DMS153 treated with DMSO at 0.1 percent for 48 hours (cell line): ENCODE results near the gene CLEC10A.
"Not testable (repeated sequence)": the region's sequence is repeated elsewhere in the genome, so short reads cannot be mapped to it uniquely, and the experiment has no call there.

Experiments used
- DNase-seq: peaks from one replicate; lab custom pipeline; 2025; ENCODE audit not compliant: unreplicated experiment; lab: John Stamatoyannopoulos, UW

The CLEC10A gene

DNA sequence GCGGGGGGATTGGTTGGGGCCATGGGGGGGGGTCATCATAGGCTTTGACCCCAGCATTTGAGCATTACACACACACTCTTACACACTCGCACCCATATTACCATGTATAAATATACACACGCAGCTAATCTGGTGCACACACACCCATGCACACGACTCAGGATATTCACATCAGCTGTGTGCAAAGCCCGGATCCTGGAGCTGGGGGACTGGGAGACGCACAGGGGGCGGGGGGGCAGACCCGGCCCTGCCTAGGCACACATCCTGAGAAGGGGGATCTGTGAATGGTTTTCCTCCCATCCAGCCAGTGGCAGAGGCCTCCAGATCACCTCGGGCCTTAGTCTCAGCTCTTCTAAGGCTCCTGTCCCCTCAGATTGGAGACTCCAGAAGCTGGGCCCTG is 28.9 kb upstream of the CLEC10A start:
- no peak for DNase-seq

DNA sequence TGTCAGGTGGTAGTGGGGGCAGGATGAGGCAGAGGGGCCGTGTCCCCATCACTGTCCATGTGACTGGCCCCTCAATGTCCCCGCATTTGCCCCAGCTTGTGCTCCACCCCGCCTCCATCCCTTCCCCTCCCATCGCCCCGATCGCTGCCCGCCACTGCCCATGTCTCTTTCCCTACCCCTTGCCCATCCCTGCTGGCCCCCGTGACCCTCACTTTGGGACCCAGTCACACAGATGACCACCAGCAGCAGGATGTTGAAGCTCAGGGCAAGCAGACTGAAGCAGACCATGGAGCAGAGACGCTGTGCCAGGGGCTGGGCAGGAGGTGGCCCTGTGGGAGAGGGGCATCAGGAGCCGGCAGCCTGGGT is 28.5 kb upstream of the CLEC10A start:
- DNase-seq, result no peak

DNA sequence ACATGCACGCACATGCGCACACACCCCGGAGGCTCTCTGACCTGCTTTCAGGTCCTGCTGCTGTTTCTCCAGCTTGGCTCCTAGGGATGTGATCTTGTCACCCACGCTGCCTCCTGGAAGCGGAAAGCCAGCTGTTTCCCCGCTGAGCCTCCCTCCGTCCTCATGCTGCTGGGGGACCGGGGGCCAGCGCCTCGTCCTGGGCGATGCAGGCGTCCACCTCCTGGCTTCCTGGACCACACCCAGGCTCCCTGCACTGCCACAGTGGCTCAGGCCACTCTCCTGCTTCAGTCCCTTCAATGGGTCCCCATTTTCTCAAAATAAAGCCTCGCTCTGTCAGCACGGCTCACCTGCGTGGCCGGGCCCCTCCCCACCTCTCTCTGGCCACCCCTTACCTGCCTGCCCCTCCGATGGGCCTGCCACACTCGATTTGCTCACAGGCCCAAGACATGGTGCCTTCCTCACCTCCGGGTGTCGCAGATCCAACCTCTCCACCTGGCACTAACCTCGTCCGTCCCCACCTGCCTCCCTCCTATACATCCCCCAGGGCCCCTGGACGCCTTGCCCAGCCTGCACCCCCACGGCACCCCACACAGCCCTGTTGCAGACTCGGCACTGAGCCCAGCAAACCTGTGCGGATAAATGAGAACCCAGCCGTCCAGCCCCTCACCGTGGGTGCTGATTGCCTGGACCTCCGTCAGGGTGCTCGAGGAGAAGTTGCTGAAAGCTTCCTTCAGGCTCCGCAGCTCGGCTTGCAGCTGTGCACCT is 27.9 kb upstream of the CLEC10A start:
- DNase-seq, result no peak

DNA sequence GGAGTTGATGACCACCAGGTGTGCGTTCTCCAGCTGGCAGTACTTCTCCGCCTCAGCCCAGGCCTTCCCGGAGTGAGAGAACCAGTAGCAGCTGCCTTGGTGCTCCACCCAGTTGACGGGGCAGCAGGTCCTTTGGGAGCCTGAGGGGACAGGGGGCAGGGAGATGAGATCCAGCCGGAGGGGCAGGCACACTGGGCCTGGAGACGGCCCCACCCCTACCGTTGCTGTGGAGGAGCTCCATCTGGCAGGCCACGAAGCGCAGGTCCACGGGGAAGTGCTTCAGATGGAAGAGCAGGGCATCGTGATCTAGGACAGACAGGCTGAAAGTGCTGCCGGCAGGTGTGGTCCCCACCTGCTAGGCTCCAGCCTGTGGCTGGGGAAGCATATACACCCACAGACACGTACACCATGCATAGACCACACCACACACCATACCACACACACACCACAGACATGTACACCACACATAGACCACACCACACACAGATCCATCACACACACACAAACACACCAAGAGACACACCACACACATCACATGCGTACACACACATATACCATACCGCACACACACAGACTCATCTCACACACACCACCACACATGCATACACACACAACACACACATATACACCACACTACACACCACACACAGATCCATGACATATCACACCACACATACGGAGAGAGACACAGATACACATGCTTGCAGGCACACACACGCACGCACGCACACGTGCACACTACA is 27.1 kb upstream of the CLEC10A start:
- no peak for DNase-seq

DNA sequence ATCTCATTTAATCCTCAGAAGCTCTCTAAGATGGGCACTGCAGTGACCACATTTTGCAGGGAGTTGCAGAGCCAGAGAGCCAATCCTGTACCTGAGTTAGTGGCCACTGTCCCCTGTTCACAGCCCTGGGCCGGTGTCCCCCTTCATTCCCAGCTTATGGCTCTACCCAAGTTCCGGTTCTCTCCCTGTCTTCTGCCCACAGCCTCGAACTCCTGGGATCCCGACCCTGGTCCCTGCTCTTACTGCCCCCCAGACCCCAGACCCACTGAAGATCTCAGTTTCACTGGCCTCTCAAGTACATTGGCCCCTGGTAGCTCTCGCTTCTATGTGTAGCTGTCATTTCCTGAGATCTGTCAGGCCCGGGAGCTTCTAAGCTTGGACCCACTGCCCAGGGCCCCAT is 22.4 kb upstream of the CLEC10A start:
- DNase-seq, result no peak

DNA sequence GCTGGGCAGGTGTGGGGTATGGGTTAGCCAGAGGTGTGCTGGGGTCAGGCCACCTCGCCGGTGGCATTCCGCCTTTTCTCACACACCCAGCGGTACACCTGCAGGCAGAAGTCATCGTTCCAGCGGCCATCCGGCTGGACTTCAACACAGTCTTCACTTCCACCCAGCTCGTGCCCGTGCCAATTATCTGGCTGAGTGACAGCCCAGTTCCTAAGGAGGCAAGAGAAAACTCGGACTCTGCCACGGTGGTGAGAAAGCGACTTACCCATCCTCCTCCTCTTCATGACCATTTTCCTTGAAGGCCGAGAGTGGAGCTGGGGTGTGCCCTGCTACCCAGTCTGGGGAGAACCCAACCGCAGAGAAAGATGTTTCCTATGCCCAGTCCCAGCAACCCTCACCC is 21.5 kb upstream of the CLEC10A start:
- no peak for DNase-seq

DNA sequence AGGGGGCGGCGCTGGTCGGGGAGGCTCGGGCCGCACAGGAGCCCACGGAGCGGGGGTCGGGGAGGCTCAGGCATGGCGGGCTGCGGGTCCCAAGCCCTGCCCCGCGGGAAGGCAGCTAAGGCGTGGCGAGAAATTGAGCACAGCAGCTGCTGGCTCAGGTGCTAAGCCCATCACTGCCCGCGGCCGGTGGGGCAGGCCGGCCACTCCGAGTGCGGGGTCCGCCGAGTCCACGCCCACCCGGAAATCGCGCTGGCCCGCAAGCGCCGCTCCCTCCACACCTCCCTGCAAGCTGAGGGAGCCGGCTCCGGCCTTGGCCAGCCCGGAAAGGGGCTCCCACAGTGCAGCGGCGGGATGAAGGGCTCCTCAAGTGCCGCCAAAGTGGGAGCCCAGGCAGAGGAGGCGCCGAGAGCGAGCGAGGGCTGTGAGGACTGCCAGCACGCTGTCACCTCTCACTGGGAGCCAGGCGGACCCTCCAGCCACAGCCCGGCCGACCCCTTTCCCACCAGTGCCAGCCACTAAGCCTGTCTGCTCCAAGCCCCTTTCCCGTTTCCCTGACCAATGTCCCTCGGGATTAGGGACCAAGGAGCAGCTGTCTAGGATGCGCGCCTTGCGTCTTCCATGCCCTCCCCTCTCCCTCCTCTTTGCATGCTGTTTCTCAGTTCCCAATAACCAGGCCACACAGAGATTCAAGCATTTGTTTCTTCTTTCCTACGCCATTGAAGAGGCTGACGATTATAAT is 20.8 kb upstream of the CLEC10A start:
- not testable (repeated sequence) for DNase-seq

DNA sequence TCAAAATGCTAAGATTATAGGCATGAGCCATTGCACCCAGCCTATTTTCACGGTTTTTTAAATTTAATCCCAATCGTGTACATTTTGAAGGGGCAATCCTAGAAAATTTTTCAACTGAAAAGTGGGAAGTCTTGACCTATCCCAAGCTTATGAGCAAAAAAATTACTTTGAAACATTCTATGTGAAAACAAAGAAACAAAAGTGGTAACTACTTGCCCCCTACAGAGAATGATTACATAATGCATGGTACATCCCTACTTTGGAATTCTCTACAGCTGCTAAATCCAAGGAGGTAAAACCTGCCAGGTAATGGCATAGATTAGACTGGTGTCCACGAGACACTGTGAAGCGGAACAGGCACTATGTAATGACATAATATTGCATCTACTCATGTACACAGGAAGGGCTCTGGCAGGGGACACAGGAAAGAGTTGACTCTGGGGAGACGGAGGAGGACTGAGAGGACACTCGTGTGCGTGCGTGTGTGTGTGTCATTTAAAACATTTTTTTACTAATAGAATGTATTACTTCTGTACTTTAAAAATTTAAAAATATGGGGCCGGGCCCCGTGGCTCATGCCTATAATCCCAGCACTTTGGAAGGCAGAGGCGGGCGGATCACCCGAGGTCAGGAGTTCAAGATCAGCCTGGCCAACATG is 18.9 kb upstream of the CLEC10A start:
- no peak for DNase-seq

DNA sequence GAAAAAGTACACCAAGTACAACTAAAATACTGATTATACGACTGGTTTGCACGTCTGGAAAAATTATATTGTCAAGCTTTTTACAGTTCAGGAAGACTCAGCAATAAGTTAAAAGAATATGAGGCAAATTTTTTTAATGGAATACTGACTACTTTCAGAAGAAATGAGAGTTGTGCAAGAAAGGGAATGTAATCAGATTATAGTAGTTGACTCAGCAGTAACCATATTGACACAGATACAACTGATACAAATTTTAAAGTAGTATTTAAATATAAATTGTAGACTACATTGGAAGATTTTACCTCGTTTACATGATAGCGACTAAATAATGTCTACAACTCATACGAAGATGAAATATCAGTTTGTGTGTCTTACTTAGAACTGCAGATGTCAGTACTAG is 17.9 kb upstream of the CLEC10A start:
- no peak for DNase-seq

DNA sequence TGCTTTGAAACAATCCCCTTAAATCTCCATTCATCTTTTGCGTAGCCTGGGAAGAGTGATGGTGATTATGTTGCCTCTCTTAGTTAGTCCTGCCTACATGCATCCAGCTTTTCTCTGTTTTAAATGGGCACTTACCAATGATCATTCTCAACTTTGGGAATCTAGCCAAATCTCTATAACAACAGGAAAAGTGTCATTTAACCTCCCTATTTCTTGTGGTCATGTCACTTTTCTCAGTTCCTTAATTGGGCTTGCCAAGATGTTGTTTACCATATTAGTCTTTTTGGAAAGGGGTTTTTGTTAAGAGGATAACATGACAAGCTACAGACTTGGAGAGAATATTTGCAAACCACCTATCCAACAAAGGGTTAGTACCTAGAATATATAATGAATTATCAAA is 15.6 kb upstream of the CLEC10A start:
- DNase-seq, result no peak

DNA sequence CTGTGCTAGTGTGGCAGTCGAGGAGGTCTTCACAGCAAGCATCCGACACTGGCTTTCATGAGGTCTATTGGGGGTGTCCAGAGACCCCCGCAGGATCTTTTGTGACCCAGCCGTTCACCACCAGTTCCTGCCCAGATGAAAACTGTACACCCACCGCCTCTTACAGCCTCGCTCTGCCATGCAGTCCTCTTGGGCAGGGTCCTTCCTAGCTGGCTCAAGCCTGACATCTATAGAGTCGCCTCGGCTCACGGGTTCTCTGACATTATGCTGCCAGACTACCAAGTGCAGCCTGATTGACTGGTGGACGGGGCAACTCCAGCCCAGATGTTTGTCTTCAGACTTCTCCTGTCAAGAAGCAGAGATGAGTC is 14.6 kb upstream of the CLEC10A start:
- no peak for DNase-seq

DNA sequence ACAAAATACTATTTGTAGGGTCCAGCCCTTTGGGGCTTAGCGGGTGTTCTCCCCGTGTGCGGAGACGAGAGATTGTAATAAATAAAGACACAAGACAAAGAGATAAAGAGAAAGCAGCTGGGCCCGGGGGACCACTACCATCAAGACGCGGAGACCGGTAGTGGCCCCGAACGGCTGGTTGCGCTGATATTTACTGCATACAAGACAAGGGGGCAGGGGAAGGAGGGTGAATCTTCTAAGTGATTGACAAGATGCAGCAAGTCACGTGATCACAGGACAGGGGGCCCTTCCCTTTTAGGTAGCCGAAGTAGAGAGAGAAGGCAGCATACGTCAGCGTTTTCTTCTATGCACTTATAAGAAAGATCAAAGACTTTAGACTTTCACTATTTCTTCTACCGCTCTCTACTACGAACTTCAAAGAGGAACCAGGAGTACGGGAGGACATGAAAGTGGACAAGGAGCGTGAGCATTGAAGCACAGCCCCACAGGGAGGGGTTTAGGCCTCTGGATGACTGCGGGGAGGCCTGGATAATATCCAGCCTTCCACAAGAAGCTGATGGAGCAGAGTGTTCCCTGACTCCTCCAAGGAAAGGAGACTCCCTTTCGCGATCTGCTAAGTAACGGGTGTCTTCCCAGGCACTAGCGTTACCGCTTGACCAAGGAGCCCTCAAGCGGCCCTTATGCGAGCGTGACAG is 11.4 kb upstream of the CLEC10A start:
- DNase-seq, result not testable (repeated sequence)

DNA sequence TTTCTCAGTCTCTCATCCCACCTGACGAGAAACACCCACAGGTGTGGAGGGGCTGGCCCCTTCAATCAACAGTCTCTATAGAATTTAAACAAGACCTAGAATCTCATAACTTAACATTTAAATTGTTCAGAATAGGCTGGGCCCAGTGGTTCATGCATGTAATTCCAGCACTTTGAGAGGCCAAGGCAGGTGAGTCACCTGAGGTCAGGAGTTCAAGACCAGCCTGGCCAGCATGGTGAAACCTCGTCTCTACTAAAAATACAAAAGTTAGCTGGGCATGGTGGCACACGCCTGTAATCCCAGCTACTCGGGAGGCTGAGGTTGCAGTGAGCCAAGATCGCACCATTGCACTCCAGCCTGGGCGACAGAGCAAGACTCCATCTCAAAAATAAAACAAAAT is 9.5 kb upstream of the CLEC10A start:
- DNase-seq, result not testable (repeated sequence)

DNA sequence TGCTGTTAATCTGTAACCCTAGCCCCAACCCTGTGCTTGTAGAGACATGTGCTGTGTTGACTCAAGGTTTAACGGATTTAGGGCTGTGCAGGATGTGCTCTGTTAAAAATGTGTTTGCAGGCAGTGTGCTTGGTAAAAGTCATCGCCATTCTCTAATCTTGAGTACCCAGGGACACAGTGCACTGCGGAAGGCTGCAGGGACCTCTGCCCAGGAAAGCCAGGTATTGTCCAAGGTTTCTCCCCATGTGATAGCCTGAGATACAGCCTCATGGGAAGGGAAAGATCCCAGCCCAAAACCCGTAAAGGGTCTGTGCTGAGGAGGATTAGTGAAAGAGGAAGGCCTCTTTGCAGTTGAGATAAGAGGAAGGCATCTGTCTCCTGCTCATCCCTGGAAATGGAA is 8.4 kb upstream of the CLEC10A start:
- DNase-seq, result not testable (repeated sequence)

DNA sequence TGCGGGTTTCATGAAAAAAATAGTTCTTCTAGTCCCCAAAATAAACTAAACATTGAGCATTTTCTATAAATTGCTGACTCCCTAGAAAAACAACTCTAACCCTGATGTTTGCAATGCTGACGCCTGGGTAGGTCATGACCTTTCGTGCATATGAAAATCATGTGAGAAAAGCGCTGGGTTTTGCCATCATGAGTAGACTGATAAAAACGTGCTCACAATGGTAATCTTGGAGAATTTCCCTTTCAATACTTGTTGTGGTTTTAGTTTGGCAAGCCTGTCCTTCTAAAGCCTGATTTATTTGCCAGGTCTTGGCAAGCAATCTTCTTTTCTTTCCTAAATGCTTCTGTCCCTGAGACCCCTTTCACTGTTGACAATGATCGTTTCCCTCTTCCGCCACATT is 4.0 kb upstream of the CLEC10A start:
- DNase-seq, result no peak

DNA sequence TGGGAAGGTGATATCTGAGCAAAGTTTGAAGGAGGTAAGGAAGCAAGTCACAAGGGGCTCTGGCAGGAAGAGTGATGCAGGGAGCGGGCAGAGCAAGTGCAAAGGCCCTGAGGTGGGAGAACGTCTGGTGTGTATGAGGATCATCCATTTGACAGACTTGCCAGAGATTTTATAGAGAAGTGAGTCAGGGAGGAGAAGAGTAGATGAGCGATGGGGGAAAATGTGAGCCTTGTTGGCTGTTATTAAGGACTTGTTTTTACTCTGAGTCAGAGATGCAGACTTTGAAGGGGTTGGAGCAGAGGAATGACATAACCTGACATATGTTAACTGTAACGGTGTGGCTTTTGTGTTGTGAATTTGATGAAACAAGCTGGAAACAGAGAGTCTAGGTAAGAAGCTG is 3.5 kb upstream of the CLEC10A start:
- no peak for DNase-seq

DNA sequence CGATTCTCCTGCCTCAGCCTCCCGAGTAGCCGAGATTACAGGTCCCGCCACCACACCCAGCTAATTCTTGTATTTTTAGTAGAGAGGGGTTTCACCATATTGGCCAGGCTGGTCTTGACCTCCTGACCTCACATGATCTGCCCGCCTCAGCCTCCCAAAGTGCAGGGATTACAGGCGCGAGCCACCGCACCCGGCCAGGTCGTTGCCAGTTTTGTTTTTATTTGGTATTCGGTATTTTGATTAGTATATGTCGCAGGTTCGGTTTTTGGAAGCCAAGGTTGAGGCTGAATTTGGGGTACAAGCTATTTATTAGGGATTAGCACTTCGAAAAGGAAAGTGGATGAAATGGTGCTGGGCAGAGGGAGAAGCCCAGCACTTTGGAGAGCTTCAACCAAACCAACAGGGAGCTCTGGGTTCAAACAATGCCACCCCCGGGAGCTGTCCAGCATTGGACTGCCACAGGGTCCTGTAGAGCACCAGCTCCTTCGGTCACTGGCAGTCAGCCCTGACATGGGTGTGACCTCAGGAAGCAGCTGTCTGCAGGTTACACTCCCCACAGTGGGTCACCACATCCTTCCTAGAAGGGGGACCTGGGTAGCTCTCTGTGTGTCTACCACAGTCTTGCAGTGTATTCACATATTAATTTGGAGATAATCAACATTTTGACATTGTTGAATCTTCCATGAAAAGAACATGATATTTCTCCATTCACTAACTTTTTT is 1.5 kb upstream of the CLEC10A start:
- no peak for DNase-seq

DNA sequence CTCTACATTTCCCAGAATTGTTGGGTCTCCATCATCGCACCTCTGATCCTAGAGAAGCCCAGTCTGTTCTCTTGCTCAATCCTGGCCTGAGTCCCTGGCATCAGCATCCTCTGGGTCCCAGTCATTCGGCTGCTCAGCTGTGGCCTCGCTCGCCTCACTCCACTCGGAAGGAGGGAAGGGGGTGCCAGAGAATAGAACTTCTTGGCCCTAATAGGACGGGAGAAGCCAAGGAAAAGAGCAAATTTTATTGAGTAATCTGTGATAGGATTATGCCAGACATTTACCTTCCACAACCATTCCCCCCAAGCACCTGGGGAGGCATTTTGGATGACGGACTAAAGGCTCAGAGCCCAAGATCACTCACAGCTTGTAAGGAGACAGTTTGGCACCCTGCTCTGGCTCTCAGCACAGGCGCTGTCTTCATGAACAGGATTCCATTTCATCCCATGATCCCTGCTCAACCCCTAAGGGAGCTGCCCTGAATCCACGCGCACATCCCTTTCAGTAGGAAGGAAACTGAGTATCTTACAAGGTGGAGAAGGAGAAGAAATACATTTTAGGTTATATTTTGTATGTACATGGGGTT is 498 bp upstream of the CLEC10A start:
- no peak for DNase-seq

DNA sequence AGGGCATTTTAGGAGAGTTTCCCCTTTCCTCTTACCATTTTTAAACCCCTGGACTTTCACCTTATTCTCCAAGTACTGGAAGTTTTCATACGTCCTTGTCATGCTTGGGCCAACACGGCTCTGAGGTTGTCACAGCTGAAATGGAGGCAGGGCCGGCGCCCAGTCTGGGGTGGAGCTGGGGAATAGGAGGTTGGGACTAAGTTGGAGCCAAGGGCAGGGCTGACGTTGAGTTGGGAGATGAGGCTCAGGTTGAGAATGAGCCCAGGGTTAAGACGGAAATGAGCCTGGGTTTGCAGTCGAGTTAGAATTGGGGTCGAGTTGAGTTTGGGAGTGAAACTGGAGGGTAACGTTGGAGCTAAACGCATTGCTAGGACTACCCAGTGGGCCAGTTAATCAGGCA is 1.3 kb downstream of the CLEC10A start:
- DNase-seq, result no peak
